CMK (cell line): ENCODE data around the gene HTT-AS.
A peak's percentile ranks its signal among the peaks of the same experiment; 100 is the strongest.

Source experiments
- DNase-seq: peaks from one replicate; pipeline ENCODE4 v3.0.0-alpha.2; 2010; ENCODE audit warnings: low read depth

Gene HTT-AS

DNA sequence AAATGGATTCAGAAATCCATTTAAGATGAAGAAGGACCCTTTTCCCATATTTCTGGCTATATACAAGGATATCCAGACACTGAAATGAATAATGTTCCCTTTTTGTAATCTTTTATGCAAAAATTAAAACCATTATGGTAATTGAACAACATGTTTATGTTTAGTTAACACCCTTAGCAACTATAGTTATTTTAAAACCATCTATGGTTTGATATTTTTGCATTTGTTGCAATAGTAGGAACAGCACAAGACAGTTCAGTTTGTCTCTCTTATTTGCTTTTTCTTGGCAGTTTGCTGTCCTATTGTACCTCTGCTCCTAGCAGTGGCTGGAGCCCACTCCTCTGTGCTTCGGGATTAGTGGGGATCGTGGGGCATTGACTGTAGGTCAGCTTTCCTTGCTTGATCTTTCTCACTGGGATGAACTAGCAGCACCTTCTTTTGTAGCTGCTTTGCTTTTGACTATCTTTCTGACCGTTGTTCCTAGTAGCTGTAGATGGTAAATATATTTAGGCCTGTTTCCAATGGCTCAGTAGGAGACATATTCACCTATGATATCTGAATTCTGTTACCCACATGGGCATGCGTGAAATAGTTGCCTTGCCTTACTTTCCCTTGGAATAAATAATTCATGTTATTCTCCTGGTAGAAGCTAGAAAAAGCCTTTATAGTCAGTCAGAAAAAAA is 12.9 kb upstream of the HTT-AS start:
- DNase-seq = no peak

DNA sequence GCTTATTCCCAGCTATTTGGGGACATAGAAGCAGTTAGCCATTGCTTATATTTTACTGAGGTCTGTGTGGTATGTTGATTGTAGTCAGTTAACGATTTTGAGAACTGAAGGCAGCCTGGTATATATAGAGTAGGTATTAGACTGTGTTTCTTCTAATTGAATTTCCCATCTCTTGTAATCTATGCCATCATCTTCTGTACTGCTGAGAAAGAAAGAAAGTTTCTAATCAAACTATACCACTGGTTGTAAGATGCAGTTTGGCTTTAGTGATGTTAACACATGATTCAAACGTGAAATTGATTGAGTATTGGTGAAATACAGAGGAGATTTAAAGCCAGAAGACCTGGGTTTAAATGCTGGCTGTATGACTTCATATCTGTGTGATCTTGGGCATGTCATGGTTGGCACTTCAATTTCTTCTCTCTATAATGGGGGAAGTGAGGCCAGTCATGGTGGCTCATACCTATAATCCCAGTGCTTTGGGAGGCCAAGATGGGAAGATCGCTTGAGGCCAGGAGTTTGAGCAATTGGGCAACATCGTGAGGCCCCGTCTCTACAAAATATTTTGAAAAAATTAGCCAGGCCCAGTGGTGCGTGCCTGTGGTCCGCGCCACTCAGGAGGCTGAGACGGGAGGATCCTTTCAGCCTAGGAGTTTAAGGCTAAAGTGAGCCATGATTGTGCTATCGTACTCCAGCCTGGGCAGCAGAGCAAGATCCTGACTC is 11.8 kb upstream of the HTT-AS start:
- no peak for DNase-seq

DNA sequence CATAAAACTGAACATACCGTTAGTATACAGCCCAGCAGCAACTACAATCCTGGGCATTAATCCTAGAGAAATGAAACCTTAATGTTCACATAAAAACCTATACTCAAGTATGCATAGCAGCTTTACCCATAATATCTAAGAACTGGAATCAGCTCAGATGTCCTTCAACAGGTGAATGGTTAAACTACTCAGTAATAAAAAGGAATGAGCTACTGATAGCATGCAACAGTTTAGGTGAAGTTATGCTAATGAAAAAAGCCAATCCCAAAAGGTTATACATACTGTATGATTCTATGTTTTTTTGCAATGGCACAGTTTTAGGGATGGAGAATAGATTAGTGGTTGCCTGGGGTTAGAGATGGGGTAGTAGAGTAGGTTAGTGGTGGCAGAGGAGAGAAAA is 9.4 kb upstream of the HTT-AS start:
- no peak for DNase-seq

DNA sequence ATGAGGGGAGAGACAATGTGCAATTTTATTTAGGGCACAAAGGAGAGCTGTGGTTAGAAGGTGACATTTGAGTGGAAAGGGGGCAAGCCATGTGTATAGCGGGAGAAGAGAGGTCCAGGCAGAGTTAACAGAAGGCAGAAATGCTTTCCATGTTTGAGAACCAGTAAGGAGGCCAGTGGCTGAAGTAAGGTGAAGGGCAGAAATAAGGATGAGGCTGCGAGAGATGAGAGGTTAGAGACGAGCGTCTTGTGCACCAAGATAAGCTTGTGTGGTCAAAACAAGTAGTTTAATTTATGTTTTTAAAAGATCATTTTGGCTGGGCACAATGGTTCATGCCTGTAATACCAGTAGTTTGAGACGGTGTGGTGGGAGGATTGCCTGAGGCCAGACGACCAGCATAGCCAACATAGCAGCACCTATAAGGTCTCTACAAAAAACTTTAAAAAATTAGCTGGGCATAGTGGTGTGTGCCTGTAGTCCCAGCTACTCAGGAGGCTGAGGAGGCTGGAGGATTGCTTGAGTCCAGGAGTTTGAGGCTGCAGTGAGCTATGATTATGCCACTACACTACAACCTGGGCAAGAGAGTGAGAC is 8.7 kb upstream of the HTT-AS start:
- DNase-seq = no peak

DNA sequence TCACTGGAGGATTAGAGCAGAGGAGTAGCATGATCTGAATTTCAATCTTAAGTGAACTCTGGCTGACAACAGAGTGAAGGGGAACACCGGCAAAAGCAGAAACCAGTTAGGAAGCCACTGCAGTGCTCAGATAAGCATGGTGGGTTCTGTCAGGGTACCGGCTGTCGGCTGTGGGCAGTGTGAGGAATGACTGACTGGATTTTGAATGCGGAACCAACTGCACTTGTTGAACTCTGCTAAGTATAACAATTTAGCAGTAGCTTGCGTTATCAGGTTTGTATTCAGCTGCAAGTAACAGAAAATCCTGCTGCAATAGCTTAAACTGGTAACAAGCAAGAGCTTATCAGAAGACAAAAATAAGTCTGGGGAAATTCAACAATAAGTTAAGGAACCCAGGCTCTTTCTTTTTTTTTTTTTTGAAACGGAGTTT is 5.4 kb upstream of the HTT-AS start:
- DNase-seq = peak; percentile 91

DNA sequence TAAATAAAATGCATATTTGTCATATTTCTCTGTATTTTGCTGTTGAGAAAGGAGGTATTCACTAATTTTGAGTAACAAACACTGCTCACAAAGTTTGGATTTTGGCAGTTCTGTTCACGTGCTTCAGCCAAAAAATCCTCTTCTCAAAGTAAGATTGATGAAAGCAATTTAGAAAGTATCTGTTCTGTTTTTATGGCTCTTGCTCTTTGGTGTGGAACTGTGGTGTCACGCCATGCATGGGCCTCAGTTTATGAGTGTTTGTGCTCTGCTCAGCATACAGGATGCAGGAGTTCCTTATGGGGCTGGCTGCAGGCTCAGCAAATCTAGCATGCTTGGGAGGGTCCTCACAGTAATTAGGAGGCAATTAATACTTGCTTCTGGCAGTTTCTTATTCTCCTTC is 3.5 kb upstream of the HTT-AS start:
- no peak for DNase-seq

DNA sequence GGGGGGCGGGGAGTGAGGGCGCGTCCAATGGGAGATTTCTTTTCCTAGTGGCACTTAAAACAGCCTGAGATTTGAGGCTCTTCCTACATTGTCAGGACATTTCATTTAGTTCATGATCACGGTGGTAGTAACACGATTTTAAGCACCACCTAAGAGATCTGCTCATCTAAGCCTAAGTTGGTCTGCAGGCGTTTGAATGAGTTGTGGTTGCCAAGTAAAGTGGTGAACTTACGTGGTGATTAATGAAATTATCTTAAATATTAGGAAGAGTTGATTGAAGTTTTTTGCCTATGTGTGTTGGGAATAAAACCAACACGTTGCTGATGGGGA is 1.3 kb upstream of the HTT-AS start:
- no peak for DNase-seq

DNA sequence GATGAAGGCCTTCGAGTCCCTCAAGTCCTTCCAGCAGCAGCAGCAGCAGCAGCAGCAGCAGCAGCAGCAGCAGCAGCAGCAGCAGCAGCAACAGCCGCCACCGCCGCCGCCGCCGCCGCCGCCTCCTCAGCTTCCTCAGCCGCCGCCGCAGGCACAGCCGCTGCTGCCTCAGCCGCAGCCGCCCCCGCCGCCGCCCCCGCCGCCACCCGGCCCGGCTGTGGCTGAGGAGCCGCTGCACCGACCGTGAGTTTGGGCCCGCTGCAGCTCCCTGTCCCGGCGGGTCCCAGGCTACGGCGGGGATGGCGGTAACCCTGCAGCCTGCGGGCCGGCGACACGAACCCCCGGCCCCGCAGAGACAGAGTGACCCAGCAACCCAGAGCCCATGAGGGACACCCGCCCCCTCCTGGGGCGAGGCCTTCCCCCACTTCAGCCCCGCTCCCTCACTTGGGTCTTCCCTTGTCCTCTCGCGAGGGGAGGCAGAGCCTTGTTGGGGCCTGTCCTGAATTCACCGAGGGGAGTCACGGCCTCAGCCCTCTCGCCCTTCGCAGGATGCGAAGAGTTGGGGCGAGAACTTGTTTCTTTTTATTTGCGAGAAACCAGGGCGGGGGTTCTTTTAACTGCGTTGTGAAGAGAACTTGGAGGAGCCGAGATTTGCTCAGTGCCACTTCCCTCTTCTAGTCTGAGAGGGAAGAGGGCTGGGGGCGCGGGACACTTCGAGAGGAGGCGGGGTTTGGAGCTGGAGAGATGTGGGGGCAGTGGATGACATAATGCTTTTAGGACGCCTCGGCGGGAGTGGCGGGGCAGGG is 711 bp upstream of the HTT-AS start:
- DNase-seq = peak; percentile 44

DNA sequence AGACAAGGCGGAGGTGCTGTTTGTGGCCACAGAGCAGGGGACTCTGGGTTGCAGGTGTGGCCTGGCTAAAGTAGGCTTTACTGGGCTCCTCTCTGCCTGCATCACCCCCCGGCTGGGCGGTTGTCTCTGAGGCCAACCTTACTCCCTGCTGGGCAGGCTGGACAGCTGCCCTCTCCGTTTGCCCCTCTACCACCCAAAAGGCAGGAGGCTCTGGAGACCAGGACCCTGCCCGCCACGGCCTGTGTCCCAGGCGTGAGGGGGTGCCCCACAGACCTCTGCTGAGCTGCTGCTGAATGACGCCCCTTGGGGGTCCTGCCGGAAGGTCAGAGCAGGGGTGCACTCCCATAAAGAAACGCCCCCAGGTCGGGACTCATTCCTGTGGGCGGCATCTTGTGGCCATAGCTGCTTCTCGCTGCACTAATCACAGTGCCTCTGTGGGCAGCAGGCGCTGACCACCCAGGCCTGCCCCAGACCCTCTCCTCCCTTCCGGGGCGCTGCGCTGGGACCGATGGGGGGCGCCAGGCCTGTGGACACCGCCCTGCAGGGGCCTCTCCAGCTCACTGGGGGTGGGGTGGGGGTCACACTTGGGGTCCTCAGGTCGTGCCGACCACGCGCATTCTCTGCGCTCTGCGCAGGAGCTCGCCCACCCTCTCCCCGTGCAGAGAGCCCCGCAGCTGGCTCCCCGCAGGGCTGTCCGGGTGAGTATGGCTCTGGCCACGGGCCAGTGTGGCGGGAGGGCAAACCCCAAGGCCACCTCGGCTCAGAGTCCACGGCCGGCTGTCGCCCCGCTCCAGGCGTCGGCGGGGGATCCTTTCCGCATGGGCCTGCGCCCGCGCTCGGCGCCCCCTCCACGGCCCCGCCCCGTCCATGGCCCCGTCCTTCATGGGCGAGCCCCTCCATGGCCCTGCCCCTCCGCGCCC is 920 bp downstream of the HTT-AS start:
- DNase-seq = no peak

DNA sequence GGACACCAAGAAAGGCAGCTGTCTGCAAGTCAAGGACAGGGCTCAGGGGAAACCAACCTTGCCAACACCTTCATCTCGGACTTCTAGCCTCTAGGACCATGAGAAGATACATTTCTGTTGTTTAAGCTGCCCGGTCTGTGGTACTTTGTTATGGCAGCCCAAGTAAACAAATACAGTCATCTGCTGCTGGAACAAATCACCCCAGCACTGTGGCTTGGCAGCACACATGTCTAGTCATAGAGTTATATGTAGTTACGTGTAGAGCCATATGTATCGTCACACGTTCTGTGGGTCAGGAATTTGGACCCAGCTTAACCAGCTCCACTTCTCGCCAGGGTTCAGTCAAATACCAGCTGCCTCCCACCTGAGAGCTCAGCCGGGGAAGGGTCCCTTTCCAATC is 2.5 kb downstream of the HTT-AS start:
- no peak for DNase-seq

DNA sequence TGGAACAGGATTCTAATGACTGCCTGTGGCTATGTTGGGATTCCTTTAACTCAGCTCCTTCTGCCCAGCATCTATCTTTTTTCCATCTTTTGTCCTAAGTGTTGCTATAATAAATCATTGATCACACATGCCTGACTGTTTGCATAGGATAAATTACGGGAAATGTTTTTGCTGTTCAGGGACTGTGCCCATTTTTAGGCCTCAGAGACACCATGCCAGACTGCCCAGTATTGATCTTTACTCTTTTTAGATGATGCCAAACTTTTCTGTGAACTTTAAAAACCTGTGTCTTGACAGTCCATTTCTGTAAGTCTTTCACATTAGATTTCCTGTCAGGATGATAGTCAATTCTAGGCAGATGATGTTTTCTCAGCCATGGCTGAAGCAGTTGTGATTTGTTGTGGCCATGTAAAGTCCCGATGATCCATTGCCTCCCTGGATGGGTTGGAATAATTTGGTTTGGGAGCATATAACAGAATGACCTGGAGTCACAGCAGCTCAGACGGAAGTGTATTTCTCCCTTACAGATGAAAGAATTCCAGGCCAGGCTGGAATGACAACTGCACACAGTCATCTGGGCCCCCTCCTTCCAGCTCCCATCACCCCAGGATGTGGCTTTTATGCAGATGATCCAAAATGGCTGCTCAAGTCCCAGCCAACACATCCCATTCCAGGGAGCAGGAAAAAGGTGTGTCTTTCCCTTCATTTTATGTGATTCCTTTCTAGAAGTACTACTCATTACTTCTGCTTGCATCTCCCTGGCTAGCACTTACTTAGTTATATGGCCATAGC is 3.4 kb downstream of the HTT-AS start:
- DNase-seq = no peak

DNA sequence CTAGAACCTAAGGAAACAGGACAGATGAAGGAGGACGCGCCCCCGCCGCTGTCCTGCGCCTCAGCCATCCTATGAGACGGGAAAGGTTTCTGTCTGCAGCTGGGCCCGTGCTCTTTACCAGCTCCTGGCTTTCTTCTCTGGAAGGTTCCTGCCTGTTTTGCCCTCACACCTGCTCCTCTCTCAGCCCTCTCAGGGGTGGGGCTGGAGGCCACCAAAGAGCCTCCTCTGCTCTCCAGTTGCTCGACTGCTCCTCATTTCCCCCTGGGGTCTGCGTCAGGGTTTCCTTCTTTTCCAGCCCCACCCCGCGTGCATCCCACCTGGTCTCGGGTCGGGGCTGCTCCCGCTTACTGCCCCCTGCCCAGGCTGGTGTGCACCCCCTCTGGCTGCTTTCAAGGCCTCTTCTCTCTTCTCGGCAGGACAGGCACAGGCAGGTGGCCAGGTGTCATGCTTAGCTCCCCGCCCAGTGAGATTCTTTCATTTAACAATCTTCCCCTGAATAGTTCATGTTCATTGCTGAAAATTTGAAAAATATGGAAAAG is 4.6 kb downstream of the HTT-AS start:
- no peak for DNase-seq

DNA sequence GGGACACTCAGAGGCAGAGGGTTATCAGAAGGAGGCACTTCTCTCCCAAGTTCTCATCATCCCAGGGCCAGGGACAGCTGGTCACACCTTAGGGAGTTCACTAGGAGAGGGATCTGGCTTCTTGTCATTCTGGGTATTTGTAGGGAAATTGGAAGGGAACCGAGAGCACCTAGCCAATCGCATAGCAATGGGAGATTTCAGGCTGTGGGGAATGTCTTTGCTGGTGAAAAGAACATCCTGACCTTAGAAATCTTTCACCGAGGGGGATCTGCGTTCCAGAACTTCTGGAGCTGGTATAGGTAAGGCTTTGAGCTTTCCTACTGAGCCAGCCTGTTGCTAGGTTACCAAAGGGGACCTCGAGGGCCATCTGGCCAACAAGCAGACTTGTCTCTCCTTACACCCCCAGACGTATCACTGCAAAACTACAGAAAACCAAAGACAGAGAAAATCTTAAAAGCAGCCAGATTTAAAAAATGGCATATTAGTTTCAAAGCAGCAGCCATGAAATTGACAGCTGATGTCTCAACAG is 6.8 kb downstream of the HTT-AS start:
- DNase-seq = no peak

DNA sequence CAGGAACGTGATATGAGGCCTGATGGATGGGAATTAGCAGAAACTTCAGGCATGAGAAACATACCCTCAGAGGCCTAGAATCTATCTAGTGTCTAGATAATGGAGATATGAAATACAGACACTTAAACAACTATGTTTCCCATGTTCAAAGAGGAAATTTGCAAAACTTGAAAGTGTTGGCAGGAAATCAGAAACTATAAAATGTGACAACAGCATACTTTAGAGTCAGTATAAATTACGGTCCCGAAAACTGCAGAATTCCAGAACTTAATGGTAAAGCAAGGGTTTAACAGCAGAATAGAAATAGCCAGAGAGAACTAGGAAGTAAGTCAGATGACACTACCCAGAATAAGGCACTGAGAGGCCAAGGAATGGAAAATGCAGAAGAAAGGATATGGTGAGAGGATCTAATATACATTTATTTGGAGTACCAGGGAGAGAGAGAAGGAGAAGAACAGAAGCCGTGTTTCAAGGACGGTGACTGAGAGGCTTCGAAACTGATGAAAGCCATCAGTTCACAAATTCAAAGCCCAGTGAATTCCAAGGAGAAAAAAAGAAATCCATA is 7.4 kb downstream of the HTT-AS start:
- DNase-seq = no peak

DNA sequence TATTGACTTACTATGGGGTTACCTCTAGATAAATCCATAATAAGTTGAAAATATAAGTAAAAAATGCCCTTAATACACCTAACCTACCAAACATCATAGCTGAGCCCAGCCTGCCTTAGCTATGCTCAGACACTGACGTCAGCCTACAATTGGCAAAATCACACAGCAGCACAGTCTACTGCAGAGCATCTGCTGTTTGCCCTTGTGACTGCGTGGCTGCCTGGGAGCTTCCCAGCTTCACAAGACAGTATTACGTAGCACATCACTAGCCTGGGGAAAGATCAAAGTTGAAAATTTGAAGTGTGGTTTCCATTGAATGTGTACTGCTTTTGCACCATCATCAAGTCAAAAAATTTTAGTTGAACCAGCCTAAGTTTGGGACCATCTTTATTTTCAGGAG is 8.8 kb downstream of the HTT-AS start:
- DNase-seq = no peak

DNA sequence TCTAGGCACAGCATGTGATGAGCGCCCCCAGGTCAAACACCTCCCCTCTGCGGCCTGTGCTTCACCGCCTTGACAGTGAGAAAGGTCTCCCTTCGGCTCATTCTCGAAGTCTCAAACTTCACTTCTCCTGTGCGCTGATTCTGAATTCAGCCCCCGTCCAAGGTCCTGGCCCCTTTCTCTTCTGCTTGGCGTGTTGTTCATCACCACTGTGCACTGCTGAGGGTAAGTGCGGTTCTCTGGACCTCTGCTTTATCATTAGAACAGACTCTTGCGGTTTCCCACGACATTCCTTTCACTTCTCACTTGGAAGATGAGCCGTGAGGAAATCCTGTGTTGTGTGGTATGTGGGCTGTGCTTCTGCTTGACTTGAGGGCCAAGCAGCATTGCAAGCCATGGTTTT is 11.9 kb downstream of the HTT-AS start:
- peak; percentile 43 for DNase-seq

DNA sequence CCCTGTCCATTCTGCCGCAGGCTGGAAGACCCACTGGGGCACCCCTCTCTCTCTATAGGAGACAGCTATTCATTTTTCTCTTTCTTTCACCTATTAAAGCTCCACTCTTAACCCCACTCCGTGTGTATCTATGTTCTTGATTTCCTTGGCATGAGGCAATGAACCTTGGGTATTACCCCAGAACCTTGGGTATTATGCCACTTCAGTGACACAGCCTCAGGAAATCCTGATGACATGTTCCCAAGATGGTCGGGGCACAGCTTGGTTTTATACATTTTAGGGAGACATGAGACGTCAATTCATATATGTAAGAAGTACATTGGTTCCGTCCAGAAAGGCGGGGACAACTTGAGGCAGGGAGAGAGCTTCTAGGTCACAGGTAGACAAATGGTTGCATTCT is 13.4 kb downstream of the HTT-AS start:
- no peak for DNase-seq

DNA sequence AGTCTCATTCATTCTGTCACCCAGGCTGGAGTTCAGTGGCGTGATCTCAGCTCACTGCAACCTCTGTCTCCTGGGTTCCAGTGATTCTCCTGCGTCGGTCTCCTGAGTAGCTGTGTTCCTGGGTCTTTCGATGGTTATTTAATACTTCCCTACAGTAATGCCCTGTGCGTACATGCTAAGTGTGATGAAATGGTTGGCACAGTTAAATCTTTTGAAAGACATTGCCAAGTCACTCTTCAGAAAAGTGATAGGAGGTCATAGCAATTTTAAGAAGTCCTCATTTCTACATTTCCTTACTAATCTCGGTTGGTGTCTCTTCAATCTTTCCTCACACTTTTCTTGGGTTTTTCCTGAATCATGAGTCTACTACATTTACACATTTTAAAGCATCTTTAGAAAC is 14.4 kb downstream of the HTT-AS start:
- no peak for DNase-seq

DNA sequence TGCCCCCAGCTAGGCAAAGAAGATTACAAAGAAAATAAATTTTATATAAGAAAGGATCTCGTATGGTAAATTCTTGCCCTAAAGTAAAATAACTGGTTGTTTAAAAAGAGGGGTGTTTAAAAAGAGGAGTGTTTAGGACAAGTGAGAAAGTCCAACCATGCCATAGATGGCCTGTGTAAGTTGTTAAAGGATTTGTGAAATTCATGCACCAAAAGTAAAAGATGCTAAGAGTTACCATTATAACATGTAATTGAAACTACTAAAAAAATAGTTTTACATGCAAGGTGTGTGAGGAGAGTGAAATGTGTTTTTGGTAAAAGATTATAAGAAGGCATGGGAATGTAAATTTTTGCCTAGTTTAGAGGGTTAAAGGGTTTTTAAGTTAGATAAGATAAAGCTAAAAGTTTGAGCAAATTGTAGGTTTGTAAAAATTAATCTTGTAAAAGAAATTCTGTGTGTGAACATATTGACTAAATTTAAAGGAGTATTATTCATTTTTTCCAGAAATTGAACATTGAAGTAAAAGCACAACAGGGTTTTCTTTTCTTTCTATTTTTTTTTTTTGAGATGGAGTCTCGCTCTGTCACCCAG is 20.1 kb downstream of the HTT-AS start:
- no peak for DNase-seq
